ENCODE measurements around the gene TYR.
"Not testable (repeated sequence)": the region's sequence is repeated elsewhere in the genome, so short reads cannot be mapped to it uniquely, and the experiment has no call there.

TYR gene

GRCh38 chr11:89308272-89308671 lies 130.6 kb downstream of the TYR start:
- H3K27ac ChIP-seq (ENCODE audit: low read depth, low read length); H3K9me3 ChIP-seq (ENCODE audit: control insufficient read depth, insufficient read depth, low read depth, low read length); H3K4me3 ChIP-seq (ENCODE audit: low read depth, low read length); H3K27me3 ChIP-seq (ENCODE audit: control insufficient read depth, insufficient read depth, low read length); H3K4me1 ChIP-seq (ENCODE audit: control insufficient read depth, insufficient read depth, low read length); H3K9ac ChIP-seq (ENCODE audit: low read length); H3K36me3 ChIP-seq (ENCODE audit: control insufficient read depth, insufficient read depth, low read length): not testable (repeated sequence)

GRCh38 chr11:89309321-89309985 lies 131.8 kb downstream of the TYR start:
- H3K27ac ChIP-seq (ENCODE audit: low read depth, low read length); H3K4me3 ChIP-seq (ENCODE audit: low read depth, low read length); H3K4me1 ChIP-seq (ENCODE audit: control insufficient read depth, insufficient read depth, low read length); H3K9me3 ChIP-seq (ENCODE audit: control insufficient read depth, insufficient read depth, low read depth, low read length); H3K36me3 ChIP-seq (ENCODE audit: control insufficient read depth, insufficient read depth, low read length); H3K27me3 ChIP-seq (ENCODE audit: control insufficient read depth, insufficient read depth, low read length); H3K9ac ChIP-seq (ENCODE audit: low read length): not testable (repeated sequence)

GRCh38 chr11:89310607-89311006 lies 132.9 kb downstream of the TYR start:
- H3K4me3 ChIP-seq (ENCODE audit: low read depth, low read length); H3K4me1 ChIP-seq (ENCODE audit: control insufficient read depth, insufficient read depth, low read length); H3K9ac ChIP-seq (ENCODE audit: low read length); H3K27ac ChIP-seq (ENCODE audit: low read depth, low read length); H3K9me3 ChIP-seq (ENCODE audit: control insufficient read depth, insufficient read depth, low read depth, low read length); H3K36me3 ChIP-seq (ENCODE audit: control insufficient read depth, insufficient read depth, low read length); H3K27me3 ChIP-seq (ENCODE audit: control insufficient read depth, insufficient read depth, low read length): not testable (repeated sequence)

GRCh38 chr11:89321401-89321800 lies 143.7 kb downstream of the TYR start:
- Histone ChIP-seq H3K36me3 (ENCODE audit: control insufficient read depth, insufficient read depth, low read length) (no peaks in the 10 kb centered on the region), H3K4me3 (ENCODE audit: low read depth, low read length) (no peak overlapping the region), H3K9ac (ENCODE audit: low read length) (no peak overlapping the region), H3K4me1 (ENCODE audit: control insufficient read depth, insufficient read depth, low read length) (no peaks in the 10 kb centered on the region), H3K9me3 (ENCODE audit: control insufficient read depth, insufficient read depth, low read depth, low read length) (no peaks in the 10 kb centered on the region), H3K27ac (ENCODE audit: low read depth, low read length) (no peak overlapping the region), H3K27me3 (ENCODE audit: control insufficient read depth, insufficient read depth, low read length) (no peaks in the 10 kb centered on the region)

- no peak overlapping the region for H3K9ac ChIP-seq (ENCODE audit: low read length)
- no peaks in the 10 kb centered on the region for H3K27me3 ChIP-seq (ENCODE audit: control insufficient read depth, insufficient read depth, low read length)
- no peaks in the 10 kb centered on the region; the same call in 1 of the 2 replicates for H3K4me1 ChIP-seq (ENCODE audit: control insufficient read depth, insufficient read depth, low read length)
- 0 out of 2 replicates have a peak overlapping the region, but pooled peaks have one; percentile 25 for H3K27ac ChIP-seq (ENCODE audit: low read depth, low read length)
- no peaks in the 10 kb centered on the region for H3K36me3 ChIP-seq (ENCODE audit: control insufficient read depth, insufficient read depth, low read length)
- no peak overlapping the region for H3K4me3 ChIP-seq (ENCODE audit: low read depth, low read length)
- H3K9me3 ChIP-seq (ENCODE audit: control insufficient read depth, insufficient read depth, low read depth, low read length): no peaks in the 10 kb centered on the region
Observed at GRCh38 chr11:89327885-89328284, 150.2 kb downstream of the TYR start.

- not testable (repeated sequence) for H3K36me3 ChIP-seq (ENCODE audit: control insufficient read depth, insufficient read depth, low read length); H3K9ac ChIP-seq (ENCODE audit: low read length); H3K27ac ChIP-seq (ENCODE audit: low read depth, low read length); H3K4me1 ChIP-seq (ENCODE audit: control insufficient read depth, insufficient read depth, low read length); H3K27me3 ChIP-seq (ENCODE audit: control insufficient read depth, insufficient read depth, low read length); H3K4me3 ChIP-seq (ENCODE audit: low read depth, low read length); H3K9me3 ChIP-seq (ENCODE audit: control insufficient read depth, insufficient read depth, low read depth, low read length)
Observed at GRCh38 chr11:89331940-89332339, 154.3 kb downstream of the TYR start.

- H3K27ac ChIP-seq (ENCODE audit: low read depth, low read length); H3K4me3 ChIP-seq (ENCODE audit: low read depth, low read length); H3K36me3 ChIP-seq (ENCODE audit: control insufficient read depth, insufficient read depth, low read length); H3K9me3 ChIP-seq (ENCODE audit: control insufficient read depth, insufficient read depth, low read depth, low read length); H3K4me1 ChIP-seq (ENCODE audit: control insufficient read depth, insufficient read depth, low read length); H3K9ac ChIP-seq (ENCODE audit: low read length); H3K27me3 ChIP-seq (ENCODE audit: control insufficient read depth, insufficient read depth, low read length): not testable (repeated sequence)
Observed at GRCh38 chr11:89333704-89334103, 156.0 kb downstream of the TYR start.

GRCh38 chr11:89337100-89337650 lies 159.5 kb downstream of the TYR start:
- H3K9me3 ChIP-seq (ENCODE audit: control insufficient read depth, insufficient read depth, low read depth, low read length); H3K9ac ChIP-seq (ENCODE audit: low read length); H3K27me3 ChIP-seq (ENCODE audit: control insufficient read depth, insufficient read depth, low read length); H3K4me3 ChIP-seq (ENCODE audit: low read depth, low read length); H3K27ac ChIP-seq (ENCODE audit: low read depth, low read length); H3K36me3 ChIP-seq (ENCODE audit: control insufficient read depth, insufficient read depth, low read length); H3K4me1 ChIP-seq (ENCODE audit: control insufficient read depth, insufficient read depth, low read length): not testable (repeated sequence)

- H3K4me3 ChIP-seq (ENCODE audit: low read depth, low read length); H3K36me3 ChIP-seq (ENCODE audit: control insufficient read depth, insufficient read depth, low read length); H3K27ac ChIP-seq (ENCODE audit: low read depth, low read length); H3K9me3 ChIP-seq (ENCODE audit: control insufficient read depth, insufficient read depth, low read depth, low read length); H3K4me1 ChIP-seq (ENCODE audit: control insufficient read depth, insufficient read depth, low read length); H3K27me3 ChIP-seq (ENCODE audit: control insufficient read depth, insufficient read depth, low read length); H3K9ac ChIP-seq (ENCODE audit: low read length): not testable (repeated sequence)
Observed at GRCh38 chr11:89338073-89338472, 160.4 kb downstream of the TYR start.

GRCh38 chr11:89340450-89340849 lies 162.8 kb downstream of the TYR start:
- H3K4me3 ChIP-seq (ENCODE audit: low read depth, low read length); H3K9ac ChIP-seq (ENCODE audit: low read length); H3K36me3 ChIP-seq (ENCODE audit: control insufficient read depth, insufficient read depth, low read length); H3K4me1 ChIP-seq (ENCODE audit: control insufficient read depth, insufficient read depth, low read length); H3K27me3 ChIP-seq (ENCODE audit: control insufficient read depth, insufficient read depth, low read length); H3K9me3 ChIP-seq (ENCODE audit: control insufficient read depth, insufficient read depth, low read depth, low read length); H3K27ac ChIP-seq (ENCODE audit: low read depth, low read length): not testable (repeated sequence)

GRCh38 chr11:89342880-89343572 lies 165.4 kb downstream of the TYR start:
- not testable (repeated sequence) for H3K4me3 ChIP-seq (ENCODE audit: low read depth, low read length); H3K9me3 ChIP-seq (ENCODE audit: control insufficient read depth, insufficient read depth, low read depth, low read length); H3K9ac ChIP-seq (ENCODE audit: low read length); H3K27ac ChIP-seq (ENCODE audit: low read depth, low read length); H3K27me3 ChIP-seq (ENCODE audit: control insufficient read depth, insufficient read depth, low read length); H3K4me1 ChIP-seq (ENCODE audit: control insufficient read depth, insufficient read depth, low read length); H3K36me3 ChIP-seq (ENCODE audit: control insufficient read depth, insufficient read depth, low read length)

Measured in HUES6 (cell line).